OCI-LY3 (cell line): Measurements from ENCODE around the gene ARL17B.
"Not testable (repeated sequence)": the region's sequence is repeated elsewhere in the genome, so short reads cannot be mapped to it uniquely, and the experiment has no call there.

ENCODE experiments used
- CTCF ChIP-seq: fragments of 200-600, 300-600 bp; sonication (generic); IDR thresholded peaks from 2 replicates; pipeline ENCODE4 v1.5.1; 2014; ENCODE audit warnings: antibody characterized with exemption, low read length, low read depth
- EZH2phosphoT487 ChIP-seq: fragments of 200-600 bp; shearing (Covaris generic); IDR thresholded peaks from 2 replicates; pipeline ENCODE4 v1.6.1; 2018; ENCODE audit warnings: antibody characterized with exemption, mixed run types, low read depth

- TF ChIP-seq EZH2phosphoT487, CTCF: not testable (repeated sequence)
Measured at GRCh38 chr17:46276728-46277479, 84.7 kb downstream of the ARL17B start.
